Body of pancreas (tissue), 4 donors: Measurements from ENCODE around the gene IBA57. TPM values are rescaled to one million over a fixed set of nuclear protein-coding genes. Genes with fewer than 3 reads are reported as not detected.

Experiments used
- ATAC-seq: fragments of 150-250 bp; one replicate; pipeline ENCODE4 v1.9.1; 2016
- DNase-seq, 4 donors: peaks; one replicate each; pipeline ENCODE4 v3.0.0-alpha.2; 2019
- H3K27ac ChIP-seq, 4 donors: fragments of 200-600 bp; sonication (generic); 1 replicate in 3 of 4; 2 replicates in 1 of 4; pipeline versions ENCODE4 v1.5.1 to v1.6.1; 2016 to 2019; ENCODE audit warnings: mild to moderate bottlenecking in 1 of 4, mixed read lengths in 1 of 4, moderate library complexity in 1 of 4
- H3K27me3 ChIP-seq, 2 donors: fragments of 200-600 bp; sonication (generic); one replicate each; pipeline ENCODE4 v1.6.0; 2016; ENCODE audit warnings: mild to moderate bottlenecking in 1 of 2
- H3K36me3 ChIP-seq, 2 donors: fragments of 200-600 bp; sonication (generic); replicated peaks in 1 of 2; 2 replicates each; pipeline ENCODE4 v1.5.1; 2016; ENCODE audit warnings: low read depth in 2 of 2; ENCODE audit not compliant: insufficient read depth in 1 of 2
- H3K4me1 ChIP-seq: fragments of 200-600 bp; sonication (generic); one replicate; pipeline ENCODE4 v1.6.0; 2016
- H3K4me3 ChIP-seq, 2 donors: fragments of 200-600 bp; sonication (generic); 1 replicate in 1 of 2; 2 replicates in 1 of 2; pipeline ENCODE4 v1.5.1; 2016 to 2019
- H3K9me3 ChIP-seq, 3 donors: fragments of 200-600 bp; sonication (generic); 1 replicate in 2 of 3; 2 replicates in 1 of 3; pipeline ENCODE4 v1.5.1; 2016
- CTCF ChIP-seq, 7 experiments: fragments of 450-650 bp in 4 of 7; fragments of 200-600 bp in 3 of 7; sonication (generic) in 3 of 7; IDR thresholded peaks; one replicate each; pipeline ENCODE4 v1.5.1; 2016 to 2019; ENCODE audit warnings: antibody characterized with exemption in 7 of 7
- POLR2A ChIP-seq, 3 donors: fragments of 450-650 bp; IDR thresholded peaks; one replicate each; pipeline ENCODE4 v1.6.1; 2016; ENCODE audit warnings: antibody characterized with exemption in 3 of 3, mild to moderate bottlenecking in 2 of 3
- WGBS, 2 donors: methylation state at CpG; one replicate each; pipeline ENCODE4 v1.1.5; 2017; 5-methylcytosine and 5-hydroxymethylcytosine counted together
- intact Hi-C: fragments of 100-400 bp; cut with DNase I; formaldehyde crosslinking; loops from one replicate; pipeline ENCODE4 v1.15.1; 2023
- total RNA-seq, 2 donors: library from RNA; depleted of rRNA; stranded (reverse); fragments of >200 nt; gene quantifications; one replicate each; pipeline ENCODE4 v1.1.0, GENCODE V29; 2016

IBA57 gene
- 10 to 100 TPM in 1 of 2 donors, 1 to 10 TPM in 1; 4.7 to 13.5 TPM for total RNA-seq

DNA sequence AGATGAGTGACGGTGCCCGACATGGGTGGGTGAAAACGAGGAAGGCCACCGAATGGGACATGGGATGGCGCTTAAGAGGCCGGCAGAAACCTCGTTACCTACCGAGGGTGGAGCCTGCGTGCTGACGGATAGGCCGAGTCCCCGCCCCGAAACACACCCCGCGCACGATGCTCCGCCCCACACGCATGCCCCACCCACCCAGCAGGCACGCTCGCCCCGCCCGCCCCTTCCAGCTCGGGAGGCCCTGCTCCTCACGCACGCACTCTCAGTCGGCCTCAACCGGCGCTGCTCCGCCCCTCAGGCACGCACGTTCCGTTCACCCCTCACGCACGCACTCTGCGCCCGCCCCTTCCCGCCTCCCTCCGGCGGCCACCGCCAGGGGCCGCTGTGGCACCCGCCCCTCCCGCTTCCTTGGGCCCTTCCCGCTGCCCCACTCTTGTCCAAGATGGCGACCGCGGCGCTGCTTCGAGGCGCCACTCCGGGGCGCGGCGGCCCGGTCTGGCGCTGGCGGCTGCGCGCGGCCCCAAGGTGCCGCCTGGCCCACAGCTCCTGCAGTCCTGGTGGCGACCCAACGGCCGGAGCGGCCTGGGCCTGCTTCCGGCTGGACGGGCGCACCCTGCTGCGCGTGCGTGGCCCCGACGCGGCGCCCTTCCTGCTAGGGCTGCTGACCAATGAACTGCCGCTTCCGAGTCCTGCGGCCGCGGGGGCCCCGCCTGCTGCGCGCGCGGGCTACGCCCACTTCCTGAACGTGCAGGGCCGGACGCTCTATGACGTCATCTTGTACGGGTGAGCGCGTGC lies at the start of gene IBA57:
IBA57 (plus strand) TSS at position 433 of the 798 bp plus-strand sequence; CDS start at position 446, 13 bp downstream.
- DNase-seq (peak; percentile 100), ATAC-seq (peak; percentile 90)
- Histone ChIP-seq H3K27ac (peak within 1 kb of the TSS; percentile 97 to 99 (median 98)), H3K36me3 (no peaks in the 10 kb centered on the region), H3K4me1 (peaks cover 28% of the 10 kb centered on the region), H3K27me3 (no peaks in the 10 kb centered on the region), H3K9me3 (no peaks in the 10 kb centered on the region), H3K4me3 (peak within 1 kb of the TSS; percentile 35 to 41)
- intact Hi-C loops: no loop called here
- TF ChIP-seq CTCF (IDR thresholded peaks at IDR 0.05) (peak; percentile 90 to 100 (median 95)), POLR2A (IDR thresholded peaks at IDR 0.05) (peak; percentile 59 to 97 (median 80))
- 0% methylated on average over 4 to 39 of the region's 93 CpGs for WGBS, 2 donors

DNA sequence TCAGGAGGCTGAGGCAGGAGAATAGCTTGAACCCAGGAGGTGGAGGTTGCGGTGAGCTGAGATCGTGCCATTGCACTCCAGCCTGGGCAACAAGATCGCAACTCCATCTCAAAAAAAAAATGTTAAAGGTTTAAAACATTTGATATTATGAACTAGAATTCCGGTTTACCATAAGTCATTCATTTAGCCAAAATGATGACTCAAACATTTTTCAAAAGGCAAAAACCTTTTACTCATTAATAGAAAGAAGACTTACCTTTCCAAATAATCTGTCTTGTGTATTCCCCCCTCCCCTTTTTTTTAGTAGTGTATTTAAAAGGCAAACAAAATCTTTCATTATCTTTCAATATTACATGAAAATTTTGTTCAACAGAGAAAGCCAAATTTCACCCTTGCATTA lies 48.3 kb upstream of the IBA57 start:
- intact Hi-C loops: no loop called here
- ATAC-seq (no peak), DNase-seq (no peak)
- 94 to 99% methylated on average over 4 of the region's 4 CpGs for WGBS, 2 donors
- Histone ChIP-seq H3K36me3 (no peaks in the 10 kb centered on the region), H3K4me3 (no peak overlapping the region), H3K9me3 (no peaks in the 10 kb centered on the region), H3K4me1 (no peaks in the 10 kb centered on the region), H3K27me3 (no peaks in the 10 kb centered on the region), H3K27ac (no peak overlapping the region)
- no peak for TF ChIP-seq CTCF (IDR thresholded peaks at IDR 0.05)
- no peak for TF ChIP-seq POLR2A (IDR thresholded peaks at IDR 0.05)

GRCh38 chr1:228118040-228118439 lies 47.6 kb upstream of the IBA57 start:
- 82 to 96% methylated on average over 2 of the region's 2 CpGs for WGBS, 2 donors
- ATAC-seq (no peak), DNase-seq (no peak)
- Histone ChIP-seq H3K36me3 (no peaks in the 10 kb centered on the region), H3K4me1 (no peaks in the 10 kb centered on the region), H3K27ac (no peak overlapping the region), H3K9me3 (no peaks in the 10 kb centered on the region), H3K4me3 (no peak overlapping the region), H3K27me3 (no peaks in the 10 kb centered on the region)
- TF ChIP-seq POLR2A (IDR thresholded peaks at IDR 0.05) (no peak), CTCF (IDR thresholded peaks at IDR 0.05) (no peak)
- intact Hi-C loops: no loop called here

DNA sequence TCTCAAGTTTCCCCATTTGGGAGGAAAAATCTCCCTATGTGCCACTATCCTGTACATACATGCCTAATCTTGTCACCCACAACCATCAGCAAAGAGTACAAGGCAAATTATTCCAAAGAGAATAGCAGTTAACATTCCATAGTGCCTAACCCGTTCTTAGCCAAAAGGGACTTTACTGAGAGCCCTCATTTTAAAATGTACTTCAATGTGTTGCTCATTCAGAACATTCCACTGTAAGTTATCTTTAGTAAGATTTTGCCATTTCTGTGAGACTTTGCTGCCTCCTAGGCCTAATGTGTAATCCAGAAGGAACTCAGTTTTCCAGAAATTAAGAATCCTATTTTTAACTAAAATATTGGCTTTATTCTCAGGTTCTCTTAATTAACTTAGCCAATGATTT lies 45.3 kb upstream of the IBA57 start:
- H3K36me3 ChIP-seq: no peaks in the 10 kb centered on the region
- H3K4me1 ChIP-seq: no peaks in the 10 kb centered on the region
- H3K27ac ChIP-seq: no peak overlapping the region
- no peaks in the 10 kb centered on the region for H3K27me3 ChIP-seq
- ATAC-seq: no peak
- WGBS, 2 donors: 74 to 88% methylated on average over 1 of the region's 1 CpG
- H3K4me3 ChIP-seq: no peak overlapping the region
- no peak for DNase-seq
- TF ChIP-seq CTCF (IDR thresholded peaks at IDR 0.05): no peak
- TF ChIP-seq POLR2A (IDR thresholded peaks at IDR 0.05): no peak
- H3K9me3 ChIP-seq: no peaks in the 10 kb centered on the region
- intact Hi-C loops: no loop called here
